HepG2 (cell line): ENCODE results near the gene PPCS. TPM values are rescaled to one million over a fixed set of nuclear protein-coding genes. Genes with fewer than 3 reads are reported as not detected.

Experiments used
- AKNA ChIP-seq: sonication (generic); formaldehyde crosslinking; IDR thresholded peaks from 2 replicates; pipeline ENCODE4 v1.4.0; 2020; ENCODE audit warnings: missing genetic modification reagents, borderline replicate concordance
- CCAR2 ChIP-seq: fragments of 200-400 bp; formaldehyde crosslinking; optimal IDR thresholded peaks from 2 replicates; pipeline ENCODE3; 2018; ENCODE audit warnings: low read depth, mild to moderate bottlenecking, low read length, moderate library complexity
- EZH2 ChIP-seq: conservative IDR thresholded peaks from 2 replicates; pipeline ENCODE4 v1.6.1; 2012; ENCODE audit warnings: mild to moderate bottlenecking, low read depth, low read length, moderate library complexity
- FOXP4 ChIP-seq: sonication (generic); formaldehyde crosslinking; IDR thresholded peaks from 2 replicates; pipeline ENCODE4 v1.4.0; 2020; ENCODE audit warnings: missing genetic modification reagents
- HNRNPLL ChIP-seq: fragments of 200-400 bp; formaldehyde crosslinking; IDR thresholded peaks from 2 replicates; pipeline ENCODE4 v1.6.1; 2017; ENCODE audit warnings: mild to moderate bottlenecking, low read depth, low read length; ENCODE audit not compliant: poor library complexity, severe bottlenecking
- HOXA9 ChIP-seq: sonication (generic); formaldehyde crosslinking; IDR thresholded peaks from 2 replicates; pipeline ENCODE4 v1.8.1; 2022; ENCODE audit warnings: missing genetic modification reagents, mild to moderate bottlenecking, moderate library complexity, borderline replicate concordance
- JARID2 ChIP-seq: sonication (generic); formaldehyde crosslinking; IDR thresholded peaks from 2 replicates; pipeline ENCODE4 v1.8.1; 2023; ENCODE audit warnings: missing genetic modification reagents, inconsistent platforms; ENCODE audit not compliant: insufficient replicate concordance
- RAD21 ChIP-seq: fragments of 450-650 bp; formaldehyde crosslinking; IDR thresholded peaks from 2 replicates; pipeline ENCODE4 v1.5.0; 2020; ENCODE audit warnings: mild to moderate bottlenecking
- RERE ChIP-seq: IDR thresholded peaks from 2 replicates; pipeline ENCODE4 v1.6.1; 2016; ENCODE audit warnings: low read depth, missing genetic modification reagents, missing compliant biosample characterization
- RXRB ChIP-seq: IDR thresholded peaks from 2 replicates; pipeline ENCODE4 v1.6.1; 2016; ENCODE audit warnings: borderline replicate concordance, missing genetic modification reagents, missing compliant biosample characterization
- SMC3 ChIP-seq: IDR thresholded peaks from 2 replicates; pipeline ENCODE4 v1.6.1; 2011; ENCODE audit warnings: low read length, improper control_type of control experiment
- ZFP82 ChIP-seq: sonication (generic); formaldehyde crosslinking; IDR thresholded peaks from 2 replicates; pipeline ENCODE4 v1.5.1; 2020; ENCODE audit warnings: mild to moderate bottlenecking, missing genetic modification reagents, borderline replicate concordance
- ZSCAN25 ChIP-seq: sonication (generic); formaldehyde crosslinking; IDR thresholded peaks from 2 replicates; pipeline ENCODE4 v1.8.0; 2022; ENCODE audit warnings: mild to moderate bottlenecking, missing genetic modification reagents
- polyA plus RNA-seq, 8 experiments: library from polyadenylated mRNA; depleted of rRNA in 3 of 8; stranded (reverse) in 7 of 8; unstranded in 1 of 8; fragments of >200 nt; fragmentation: Illumina TruSeq in 4 of 8; extraction: Trizol in 4 of 8; gene quantifications; 2 replicates each; pipeline versions ENCODE4 v1.2.1 to v1.2.3, GENCODE V29; 2011 to 2016; ENCODE audit warnings: low read depth in 4 of 8, missing spikeins in 1 of 8, mixed read lengths in 1 of 8; ENCODE audit not compliant: insufficient read depth in 1 of 8
- total RNA-seq, 5 experiments: library from RNA; depleted of rRNA; stranded (reverse); fragments of >200 nt; fragmentation: Illumina TruSeq; extraction: Trizol; gene quantifications; 2 replicates each; pipeline ENCODE4 v1.2.3, GENCODE V29; 2016; ENCODE audit warnings: low read depth in 1 of 5

Gene PPCS
- total and polyA plus RNA-seq, 2 of the 13 experiments (the other 11 are each of a cell fraction or from before 2014, with no cell fraction given): 13.4 to 38.9 TPM

GRCh38 chr1:42462828-42463763, 6.8 kb downstream of the PPCS start, which contains the start of gene CCDC30 (continued):
- TF ChIP-seq RERE (CRISPR knock-in tag): no peak
- TF ChIP-seq SMC3: no peak
- no peak for TF ChIP-seq FOXP4 (CRISPR knock-in tag)
- TF ChIP-seq HNRNPLL: peak; percentile 99
- no peak for TF ChIP-seq RAD21 (CRISPR knock-in tag)
- TF ChIP-seq JARID2 (CRISPR knock-in tag): no peak
- no peak for TF ChIP-seq CCAR2
- no peak for TF ChIP-seq HOXA9 (CRISPR knock-in tag)
- TF ChIP-seq EZH2: no peak
- TF ChIP-seq ZSCAN25: no peak
- TF ChIP-seq ZFP82 (CRISPR knock-in tag): no peak
- TF ChIP-seq RXRB (CRISPR knock-in tag): no peak
- TF ChIP-seq AKNA (CRISPR knock-in tag): no peak
